ENCODE measurements around the gene CSPG5.

Gene CSPG5, protein sequence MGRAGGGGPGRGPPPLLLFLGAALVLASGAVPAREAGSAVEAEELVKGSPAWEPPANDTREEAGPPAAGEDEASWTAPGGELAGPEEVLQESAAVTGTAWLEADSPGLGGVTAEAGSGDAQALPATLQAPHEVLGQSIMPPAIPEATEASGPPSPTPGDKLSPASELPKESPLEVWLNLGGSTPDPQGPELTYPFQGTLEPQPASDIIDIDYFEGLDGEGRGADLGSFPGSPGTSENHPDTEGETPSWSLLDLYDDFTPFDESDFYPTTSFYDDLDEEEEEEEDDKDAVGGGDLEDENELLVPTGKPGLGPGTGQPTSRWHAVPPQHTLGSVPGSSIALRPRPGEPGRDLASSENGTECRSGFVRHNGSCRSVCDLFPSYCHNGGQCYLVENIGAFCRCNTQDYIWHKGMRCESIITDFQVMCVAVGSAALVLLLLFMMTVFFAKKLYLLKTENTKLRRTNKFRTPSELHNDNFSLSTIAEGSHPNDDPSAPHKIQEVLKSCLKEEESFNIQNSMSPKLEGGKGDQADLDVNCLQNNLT

GRCh38 chr3:47578691-47579632 lies at the start of gene CSPG5:
Gene CSPG5 (minus strand): TSS chr3:47578865. CDS start chr3:47578693, 172 bp downstream.
- no peak for FAIRE-seq

GRCh38 chr3:47628426-47628825 lies 49.8 kb upstream of the CSPG5 start:
- no peak for FAIRE-seq

- FAIRE-seq: no peak
Observed at GRCh38 chr3:47622671-47623461, 44.2 kb upstream of the CSPG5 start.

DNA sequence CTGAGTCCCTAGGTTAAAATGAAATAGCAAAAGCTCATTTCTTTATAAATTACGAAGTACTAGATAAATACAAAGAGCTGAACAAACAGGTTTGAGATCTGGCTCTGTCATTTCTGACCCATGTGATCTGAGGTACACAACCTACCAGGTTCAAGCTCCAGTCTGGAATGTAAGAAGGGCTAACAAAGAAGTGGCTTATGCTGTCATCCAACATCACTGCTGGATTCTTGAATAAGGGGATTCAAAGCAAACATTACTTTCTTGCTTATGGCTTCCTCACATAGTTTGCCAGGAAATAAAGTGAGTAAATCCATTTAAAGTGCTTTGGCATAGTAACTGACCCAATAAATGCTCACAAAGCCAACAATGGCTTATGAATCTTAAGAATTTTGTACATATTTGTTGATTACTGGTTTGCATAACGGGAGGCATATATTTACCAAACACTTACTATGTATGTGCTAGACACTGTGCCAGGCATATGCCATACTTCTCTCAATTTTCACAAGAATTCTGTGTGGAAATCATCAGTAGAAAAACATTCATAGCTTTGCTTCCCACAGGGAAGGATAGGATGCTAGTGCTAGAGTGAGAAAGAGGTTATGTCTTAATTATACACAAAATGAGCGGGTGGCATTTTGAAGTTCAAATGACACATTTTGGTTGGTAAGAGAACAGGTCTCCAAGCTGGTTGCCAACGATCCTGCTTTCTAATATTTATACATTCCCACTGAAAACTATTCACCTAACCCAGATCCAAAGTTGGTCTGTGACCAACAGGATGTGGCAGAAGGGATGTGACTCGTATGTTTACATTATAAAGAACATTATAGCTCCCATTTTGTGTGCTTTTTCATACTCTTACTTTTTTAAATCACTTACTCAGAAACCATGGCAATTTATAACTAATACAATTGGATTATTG lies 38.7 kb upstream of the CSPG5 start:
- FAIRE-seq: no peak

- FAIRE-seq: no peak
Observed at GRCh38 chr3:47614788-47615187, 36.1 kb upstream of the CSPG5 start.

- FAIRE-seq: no peak
Observed at GRCh38 chr3:47613722-47614121, 35.1 kb upstream of the CSPG5 start.

- no peak for FAIRE-seq
Observed at GRCh38 chr3:47612879-47613278, 34.2 kb upstream of the CSPG5 start.

DNA sequence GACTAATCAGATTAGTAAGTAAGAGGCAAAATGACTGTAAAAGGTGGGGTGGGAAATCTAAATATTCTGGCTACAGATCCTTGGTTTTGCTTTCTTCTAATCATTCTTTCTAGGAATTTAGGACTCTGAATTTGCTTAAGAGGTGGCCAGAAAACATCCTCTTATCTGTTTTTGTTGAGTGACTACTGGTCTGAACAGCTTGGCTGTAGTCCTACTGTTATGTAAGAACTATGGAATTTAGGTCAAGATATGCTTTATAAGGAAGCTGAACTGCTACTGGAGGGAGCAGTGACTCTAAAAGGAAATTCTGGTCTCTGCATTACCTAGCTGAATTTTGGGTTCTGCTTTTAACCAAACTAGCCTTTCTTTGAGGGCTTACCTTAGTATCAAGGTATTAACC lies 33.5 kb upstream of the CSPG5 start:
- FAIRE-seq: no peak

- no peak for FAIRE-seq
Observed at GRCh38 chr3:47611576-47611975, 32.9 kb upstream of the CSPG5 start.

- FAIRE-seq: no peak
Observed at GRCh38 chr3:47610583-47610982, 31.9 kb upstream of the CSPG5 start.

GRCh38 chr3:47607335-47607734 lies 28.7 kb upstream of the CSPG5 start:
- no peak for FAIRE-seq

DNA sequence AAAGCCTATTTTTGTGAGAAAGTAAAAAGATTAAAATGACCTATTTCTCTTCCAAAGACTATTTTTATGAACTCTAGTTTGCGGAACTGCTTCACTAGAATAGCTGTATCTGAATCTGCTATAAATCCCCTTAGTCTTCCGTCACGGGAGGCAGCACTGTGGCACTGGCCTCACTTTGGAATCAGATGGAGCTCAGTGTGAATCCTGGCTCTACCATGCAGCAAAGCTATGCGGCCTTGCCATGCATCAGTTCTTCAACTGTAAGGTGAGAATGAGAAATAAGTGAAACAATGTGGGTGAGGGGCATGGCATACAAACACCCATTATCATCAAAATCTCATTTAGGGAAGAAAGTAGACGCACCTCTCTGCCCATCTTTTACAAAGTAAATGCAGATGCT lies 27.5 kb upstream of the CSPG5 start:
- FAIRE-seq: no peak

- no peak for FAIRE-seq
Observed at GRCh38 chr3:47605652-47606051, 27.0 kb upstream of the CSPG5 start.

- no peak for FAIRE-seq
Observed at GRCh38 chr3:47604145-47604544, 25.5 kb upstream of the CSPG5 start.

DNA sequence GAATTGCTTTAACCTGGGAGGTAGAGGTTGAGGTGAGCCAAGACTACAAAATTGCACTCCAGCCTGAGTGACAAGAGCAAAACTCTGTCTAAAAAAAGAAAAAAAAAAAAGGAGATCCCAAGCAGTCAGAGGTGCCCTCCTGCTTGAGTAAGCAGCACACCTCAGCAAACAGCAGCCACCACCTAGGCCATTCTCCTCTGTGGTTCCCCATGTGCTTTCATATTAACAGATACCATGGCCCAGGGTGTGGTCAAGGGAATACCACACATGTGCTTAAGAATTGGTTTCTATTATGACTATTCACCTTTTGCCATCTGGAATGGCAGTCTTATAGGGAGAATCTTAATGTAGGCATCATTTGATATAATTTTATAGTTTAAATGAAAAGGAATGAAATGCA lies 24.7 kb upstream of the CSPG5 start:
- no peak for FAIRE-seq

- FAIRE-seq: no peak
Observed at GRCh38 chr3:47601281-47601680, 22.6 kb upstream of the CSPG5 start.

DNA sequence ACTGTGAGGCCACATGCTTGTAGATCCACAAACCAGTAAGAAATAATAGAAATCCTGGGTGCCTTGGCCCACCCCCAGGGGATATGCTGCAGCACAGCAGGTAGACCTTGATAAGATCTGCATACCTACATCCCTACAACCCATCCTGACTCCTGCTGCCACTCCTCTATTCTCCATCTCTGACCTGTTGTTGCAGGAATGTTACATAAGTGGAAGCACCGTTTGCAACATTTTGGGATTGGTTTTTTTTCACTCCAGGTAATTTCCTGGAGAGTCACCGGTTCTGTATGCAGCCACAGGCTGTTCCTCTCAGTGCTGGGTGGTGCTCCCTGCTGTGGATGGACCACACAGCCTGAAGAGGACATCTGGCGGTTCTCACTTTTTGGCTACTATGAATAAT lies 16.1 kb upstream of the CSPG5 start:
- FAIRE-seq: no peak

DNA sequence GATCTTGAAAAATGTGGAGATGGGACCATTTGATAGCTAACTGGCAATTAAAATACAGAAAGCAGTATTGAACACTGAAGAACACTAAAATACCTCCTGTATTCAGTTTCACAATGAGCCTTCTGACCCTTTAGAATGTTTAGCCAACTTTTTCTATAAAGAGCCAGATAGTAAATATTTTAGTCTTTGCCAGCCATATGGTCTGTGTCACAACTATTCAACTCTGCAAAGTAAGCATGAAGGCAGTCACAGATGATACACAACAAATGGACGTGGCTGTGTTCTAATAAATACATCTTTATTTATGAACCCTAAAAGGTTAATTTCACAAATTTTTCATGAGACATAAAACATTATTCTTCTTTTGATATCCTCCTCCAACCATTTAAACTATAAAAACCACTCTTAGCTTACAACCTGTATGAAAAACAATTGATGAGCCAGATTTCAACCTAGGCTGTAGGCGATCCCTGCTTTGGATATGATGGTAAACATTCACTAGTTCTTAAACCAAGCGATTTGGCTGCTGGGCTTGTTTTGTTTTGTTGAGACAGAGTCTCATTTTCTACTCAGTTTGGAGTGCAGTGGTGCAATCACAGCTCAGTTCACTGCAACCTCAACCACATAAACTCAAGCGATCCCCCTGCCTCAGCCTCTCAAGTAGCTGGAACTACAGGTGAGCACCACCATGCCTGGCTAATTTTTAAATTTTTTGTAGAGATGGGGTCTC lies 13.6 kb upstream of the CSPG5 start:
- no peak for FAIRE-seq

DNA sequence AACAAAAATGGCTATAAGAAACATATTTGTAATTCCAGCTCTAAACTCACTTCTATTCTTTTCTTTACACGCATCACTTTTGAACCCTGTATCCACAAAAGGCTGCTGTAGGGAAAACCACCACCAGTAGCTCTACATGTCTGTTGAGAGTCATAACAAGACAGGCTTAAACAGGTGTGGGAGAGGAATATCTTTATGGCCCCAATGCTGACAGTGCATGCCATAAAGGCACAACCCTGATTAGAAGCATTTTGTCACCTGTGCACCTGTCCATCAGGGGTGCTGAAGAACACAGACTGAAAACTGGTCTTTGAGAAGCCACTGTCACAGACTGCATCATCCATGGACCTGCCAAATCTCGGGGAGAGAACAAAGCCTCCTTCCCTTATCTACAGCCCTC lies 11.6 kb upstream of the CSPG5 start:
- FAIRE-seq: no peak

- no peak for FAIRE-seq
Observed at GRCh38 chr3:47588587-47588986, 9.9 kb upstream of the CSPG5 start.

- FAIRE-seq: no peak
Observed at GRCh38 chr3:47588053-47588452, 9.4 kb upstream of the CSPG5 start.

Measured in colon (tissue), 2 donors.